Stomach (tissue), 4 donors: ENCODE results near the gene PRKCE.

Experiments used
- CTCF ChIP-seq, 7 experiments: fragments of 450-650 bp in 4 of 7; fragments of 200-600 bp in 3 of 7; sonication (generic) in 3 of 7; IDR thresholded peaks; one replicate each; pipeline ENCODE4 v1.5.1; 2016 to 2019; ENCODE audit warnings: antibody characterized with exemption in 7 of 7, control low read depth in 2 of 7, mild to moderate bottlenecking in 1 of 7
- POLR2A ChIP-seq, 4 donors: fragments of 450-650 bp; IDR thresholded peaks; one replicate each; pipeline ENCODE4 v1.6.1; 2016; ENCODE audit warnings: antibody characterized with exemption in 4 of 4, control low read depth in 2 of 4, mild to moderate bottlenecking in 1 of 4, moderate library complexity in 1 of 4
- POLR2AphosphoS5 ChIP-seq, 3 donors: sonication (generic); formaldehyde crosslinking; IDR thresholded peaks; one replicate each; pipeline ENCODE4 v1.6.1; 2016; ENCODE audit warnings: antibody characterized with exemption in 3 of 3

GRCh38 chr2:45713136-45713535 lies 61.7 kb downstream of the PRKCE start:
- TF ChIP-seq POLR2A (IDR thresholded peaks at IDR 0.05) (no peak), POLR2AphosphoS5 (IDR thresholded peaks at IDR 0.05) (no peak), CTCF (IDR thresholded peaks at IDR 0.05) (no peak)
